ENCODE results near the gene CAMK1G.

CAMK1G gene

DNA sequence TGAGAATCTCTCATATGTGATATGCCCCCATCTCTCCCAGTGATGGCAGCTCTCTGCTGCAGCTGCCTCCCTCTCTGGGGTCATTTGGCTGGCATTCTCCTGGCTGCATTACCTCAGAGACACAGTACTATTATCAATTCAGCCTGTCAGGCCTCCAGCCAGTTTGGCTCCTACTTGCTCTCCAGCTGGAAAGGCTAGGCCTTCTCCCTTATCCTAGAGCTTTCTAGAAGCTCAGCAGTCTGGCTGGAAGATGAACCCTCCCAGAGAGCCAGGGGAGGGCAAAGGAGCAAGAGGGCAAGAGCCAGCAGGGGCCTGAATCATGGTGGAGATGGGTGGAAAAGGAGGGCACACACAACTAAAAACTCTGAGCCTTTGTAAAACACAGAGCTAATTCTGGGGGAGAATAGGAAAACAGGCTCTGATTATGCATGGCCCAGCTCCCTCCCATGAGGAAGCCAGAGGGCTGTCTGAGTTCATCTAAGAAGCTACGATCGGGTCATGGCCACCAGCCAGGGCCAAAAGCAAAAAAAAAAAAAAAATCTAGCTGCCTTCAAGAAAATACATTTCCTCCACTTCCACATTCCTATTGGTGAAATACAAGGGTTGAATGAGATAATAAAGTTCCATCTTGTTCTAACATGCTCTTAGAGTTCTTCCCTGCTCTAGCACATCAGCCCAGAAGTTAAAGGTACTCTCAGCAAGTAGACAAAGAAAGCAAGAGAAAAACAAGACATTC, 59.9 kb downstream of the CAMK1G start:
- DNase-seq (ENCODE audit: low spot score), result no peak
- TF ChIP-seq, protein P1, sequence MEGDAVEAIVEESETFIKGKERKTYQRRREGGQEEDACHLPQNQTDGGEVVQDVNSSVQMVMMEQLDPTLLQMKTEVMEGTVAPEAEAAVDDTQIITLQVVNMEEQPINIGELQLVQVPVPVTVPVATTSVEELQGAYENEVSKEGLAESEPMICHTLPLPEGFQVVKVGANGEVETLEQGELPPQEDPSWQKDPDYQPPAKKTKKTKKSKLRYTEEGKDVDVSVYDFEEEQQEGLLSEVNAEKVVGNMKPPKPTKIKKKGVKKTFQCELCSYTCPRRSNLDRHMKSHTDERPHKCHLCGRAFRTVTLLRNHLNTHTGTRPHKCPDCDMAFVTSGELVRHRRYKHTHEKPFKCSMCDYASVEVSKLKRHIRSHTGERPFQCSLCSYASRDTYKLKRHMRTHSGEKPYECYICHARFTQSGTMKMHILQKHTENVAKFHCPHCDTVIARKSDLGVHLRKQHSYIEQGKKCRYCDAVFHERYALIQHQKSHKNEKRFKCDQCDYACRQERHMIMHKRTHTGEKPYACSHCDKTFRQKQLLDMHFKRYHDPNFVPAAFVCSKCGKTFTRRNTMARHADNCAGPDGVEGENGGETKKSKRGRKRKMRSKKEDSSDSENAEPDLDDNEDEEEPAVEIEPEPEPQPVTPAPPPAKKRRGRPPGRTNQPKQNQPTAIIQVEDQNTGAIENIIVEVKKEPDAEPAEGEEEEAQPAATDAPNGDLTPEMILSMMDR (IDR thresholded peaks at IDR 0.05; ENCODE audit: extremely low read depth, missing control alignments), result no peak

DNA sequence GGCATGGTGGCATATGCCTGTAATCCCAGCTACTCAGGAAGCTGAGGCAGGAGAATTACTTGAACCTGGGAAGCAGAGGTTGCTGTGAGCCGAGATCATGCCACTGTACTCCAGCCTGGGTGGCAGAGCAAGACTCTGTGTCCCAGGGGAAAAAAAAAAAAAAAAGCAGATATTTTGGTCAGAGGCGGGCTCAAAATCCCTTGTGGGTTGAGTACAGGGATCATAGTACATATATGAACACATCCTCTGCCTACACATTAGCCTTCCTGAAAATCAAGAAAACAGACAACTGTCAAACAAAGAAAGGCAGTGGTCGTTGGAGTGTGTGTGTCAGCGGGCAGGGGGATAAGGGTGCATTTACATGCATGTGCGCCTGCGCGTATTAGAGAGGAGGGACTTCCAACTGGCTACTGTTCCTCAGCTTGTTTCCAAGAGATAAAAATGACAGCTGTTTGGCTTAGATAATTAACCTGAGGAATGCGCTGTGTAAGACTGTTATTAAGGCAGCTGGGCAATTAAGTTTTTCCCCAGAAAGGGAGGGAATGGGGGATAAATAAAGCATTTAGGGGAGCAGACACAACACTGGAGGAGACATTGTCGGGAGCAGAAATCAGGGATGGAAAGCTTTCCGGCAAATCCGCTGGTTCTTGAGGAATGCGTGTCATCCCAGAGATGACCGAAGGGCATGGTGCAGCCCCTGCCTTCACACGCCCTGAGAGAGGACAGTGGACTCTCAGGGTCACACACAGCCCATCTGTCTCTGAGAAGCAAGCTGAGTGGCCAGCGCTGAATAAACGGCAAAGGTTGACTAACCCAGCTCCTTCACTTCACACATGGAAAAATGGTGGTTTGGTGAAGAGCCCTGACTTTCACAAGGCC, 62.3 kb downstream of the CAMK1G start:
- TF ChIP-seq, protein P1 (IDR thresholded peaks at IDR 0.05; ENCODE audit: extremely low read depth, missing control alignments), result no peak
- DNase-seq (ENCODE audit: low spot score), result no peak

DNA sequence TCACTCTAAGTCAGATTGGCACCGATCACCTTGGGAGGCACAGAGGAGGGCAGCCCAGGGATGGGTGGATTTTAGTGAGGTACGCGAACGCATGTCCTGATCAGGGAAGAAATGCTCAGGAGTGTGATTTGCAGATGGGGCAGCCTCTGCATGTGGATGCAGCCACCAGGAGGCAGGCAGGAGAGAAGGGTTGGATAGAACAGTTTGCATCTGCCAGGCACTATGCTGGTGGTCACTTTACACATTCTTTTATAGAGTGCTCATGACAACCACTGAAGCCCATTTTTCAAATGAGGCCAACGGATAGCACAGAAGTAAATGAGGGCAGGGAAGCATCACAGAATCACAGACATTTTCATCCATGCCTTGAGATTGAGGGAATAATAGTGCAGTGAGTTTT, 63.0 kb downstream of the CAMK1G start:
- no peak for DNase-seq (ENCODE audit: low spot score)
- TF ChIP-seq, protein P1 (IDR thresholded peaks at IDR 0.05; ENCODE audit: extremely low read depth, missing control alignments), result no peak

DNA sequence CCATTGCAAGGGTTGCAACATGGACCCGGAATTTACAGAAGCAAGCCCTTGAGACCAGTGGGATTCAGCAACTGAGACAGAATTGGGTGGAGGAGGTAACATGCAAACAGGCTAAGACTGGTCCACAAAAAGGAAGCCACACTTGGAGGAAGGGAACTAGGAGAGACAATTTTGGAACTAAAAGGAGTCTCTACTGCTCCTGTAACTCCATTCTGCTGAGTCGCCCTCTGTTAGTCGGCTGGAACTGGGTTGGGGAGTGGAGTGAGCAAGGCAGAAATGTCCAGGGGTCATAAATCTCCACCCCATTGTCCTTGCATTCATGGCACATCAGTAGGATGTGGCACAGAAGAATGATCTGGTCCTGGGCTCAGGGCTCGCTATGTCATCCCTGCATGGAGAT, 63.6 kb downstream of the CAMK1G start:
- TF ChIP-seq, protein P1 (IDR thresholded peaks at IDR 0.05; ENCODE audit: extremely low read depth, missing control alignments), result no peak

DNA sequence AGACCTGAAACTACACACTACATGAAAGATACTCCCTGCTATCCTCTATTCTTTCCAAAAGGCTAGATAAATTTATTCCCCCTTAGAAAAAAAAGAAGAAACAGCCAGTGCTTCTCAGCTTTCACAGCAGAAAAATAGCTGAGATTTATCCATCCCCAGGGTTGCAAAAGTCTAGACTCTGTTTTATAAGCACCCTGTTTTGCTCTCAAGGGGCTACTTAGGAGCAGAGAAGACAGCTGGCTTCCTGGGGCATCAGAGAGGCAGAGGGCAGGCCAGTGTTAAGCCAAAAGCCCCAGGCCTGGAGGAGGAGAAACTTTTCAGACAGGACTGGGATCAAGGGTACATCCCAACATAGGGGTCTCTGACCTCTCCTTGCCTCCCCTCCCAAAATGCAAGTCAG, 64.8 kb downstream of the CAMK1G start:
- TF ChIP-seq, protein P1 (IDR thresholded peaks at IDR 0.05; ENCODE audit: extremely low read depth, missing control alignments), result no peak
- DNase-seq (ENCODE audit: low spot score), result no peak

More for the DNA sequence above, 63.6 kb downstream of the CAMK1G start:
- no peak for DNase-seq (ENCODE audit: low spot score)

DNA sequence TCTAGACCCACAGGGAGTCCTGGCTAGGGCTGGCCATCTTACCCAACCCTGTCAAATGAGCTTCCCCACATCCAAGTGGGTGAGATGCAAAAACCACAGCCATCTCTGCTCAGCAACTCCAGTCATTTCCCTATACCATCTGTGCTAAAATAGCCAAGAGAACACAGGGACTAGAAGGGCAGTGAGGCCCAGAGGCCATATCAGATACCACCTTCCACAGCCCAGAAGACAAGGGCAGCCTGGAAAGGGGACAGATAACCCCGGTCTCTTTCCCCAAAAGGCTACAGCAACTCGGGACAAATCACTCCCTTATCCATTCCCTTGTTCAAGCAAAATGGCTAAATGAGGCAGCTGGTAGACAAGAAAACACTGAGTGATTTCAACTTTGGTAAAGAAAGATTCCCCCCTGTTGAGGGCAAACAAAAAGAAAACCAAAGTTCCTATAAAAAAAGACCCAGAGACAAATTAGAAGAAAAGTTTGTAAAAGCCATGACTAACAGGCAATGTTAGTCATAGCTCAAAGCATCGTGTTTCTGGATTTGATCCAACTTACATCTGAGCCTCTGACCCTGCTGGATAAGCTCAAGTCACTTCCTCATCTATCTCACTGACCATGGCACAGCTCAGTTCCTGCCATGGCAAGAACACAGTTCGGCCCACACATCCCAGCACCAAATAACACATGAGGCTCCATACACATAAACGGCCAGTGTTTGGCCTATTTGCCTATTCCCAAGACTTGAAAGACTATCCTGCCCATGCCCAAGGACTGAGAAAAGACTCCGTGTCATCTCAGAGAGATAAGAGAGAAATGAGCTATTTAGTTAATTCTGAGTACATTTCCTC, 65.6 kb downstream of the CAMK1G start:
- TF ChIP-seq, protein P1 (IDR thresholded peaks at IDR 0.05; ENCODE audit: extremely low read depth, missing control alignments), result no peak

More for the DNA sequence above, 65.6 kb downstream of the CAMK1G start:
- no peak for DNase-seq (ENCODE audit: low spot score)

All from GM20000 (cell line).